ENCODE measurements around the gene SCN2B.

DNA sequence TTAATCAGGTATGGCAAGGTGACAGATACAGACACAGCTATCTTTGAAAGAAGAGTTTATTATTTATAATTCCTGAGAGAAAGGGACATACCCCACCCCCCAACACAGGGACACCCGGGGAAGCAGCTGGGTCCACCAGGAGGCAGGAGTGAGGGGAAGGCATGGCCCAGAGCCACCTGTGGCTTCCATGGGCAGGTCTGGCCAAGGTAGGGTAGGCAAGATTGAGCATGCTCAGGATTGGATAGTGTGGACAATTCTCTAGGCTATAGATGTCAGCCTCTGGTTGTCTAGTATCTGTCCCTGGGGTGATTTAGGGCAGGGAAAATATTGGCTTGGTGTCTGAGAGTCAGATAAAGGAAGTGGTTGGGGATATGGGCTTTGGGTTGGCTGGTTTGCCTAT, 62.2 kb downstream of the SCN2B start:
- TF ChIP-seq JUNB (CRISPR knock-in tag; IDR thresholded peaks at IDR 0.05; ENCODE audit: borderline replicate concordance) = no peak
- TF ChIP-seq ZBTB8A (CRISPR knock-in tag; IDR thresholded peaks at IDR 0.05; ENCODE audit: borderline replicate concordance, low read depth) = no peak
- TF ChIP-seq FOXM1 (CRISPR knock-in tag; IDR thresholded peaks at IDR 0.05) = no peak
- no peak for TF ChIP-seq POLR2A (IDR thresholded peaks at IDR 0.05; ENCODE audit: insufficient read depth in 1 of 2, low read depth in 2 of 2, low read length in 2 of 2)
- TF ChIP-seq SMARCC2 (IDR thresholded peaks at IDR 0.05) = no peak
- no peak for TF ChIP-seq TMF1 (CRISPR knock-in tag; IDR thresholded peaks at IDR 0.05; ENCODE audit: low read depth)
- no peak for TF ChIP-seq ZNF777 (CRISPR knock-in tag; IDR thresholded peaks at IDR 0.05)
